ENCODE results near the gene GALNT2.
A peak's percentile ranks its signal among the peaks of the same experiment; 100 is the strongest.

The GALNT2 gene

DNA sequence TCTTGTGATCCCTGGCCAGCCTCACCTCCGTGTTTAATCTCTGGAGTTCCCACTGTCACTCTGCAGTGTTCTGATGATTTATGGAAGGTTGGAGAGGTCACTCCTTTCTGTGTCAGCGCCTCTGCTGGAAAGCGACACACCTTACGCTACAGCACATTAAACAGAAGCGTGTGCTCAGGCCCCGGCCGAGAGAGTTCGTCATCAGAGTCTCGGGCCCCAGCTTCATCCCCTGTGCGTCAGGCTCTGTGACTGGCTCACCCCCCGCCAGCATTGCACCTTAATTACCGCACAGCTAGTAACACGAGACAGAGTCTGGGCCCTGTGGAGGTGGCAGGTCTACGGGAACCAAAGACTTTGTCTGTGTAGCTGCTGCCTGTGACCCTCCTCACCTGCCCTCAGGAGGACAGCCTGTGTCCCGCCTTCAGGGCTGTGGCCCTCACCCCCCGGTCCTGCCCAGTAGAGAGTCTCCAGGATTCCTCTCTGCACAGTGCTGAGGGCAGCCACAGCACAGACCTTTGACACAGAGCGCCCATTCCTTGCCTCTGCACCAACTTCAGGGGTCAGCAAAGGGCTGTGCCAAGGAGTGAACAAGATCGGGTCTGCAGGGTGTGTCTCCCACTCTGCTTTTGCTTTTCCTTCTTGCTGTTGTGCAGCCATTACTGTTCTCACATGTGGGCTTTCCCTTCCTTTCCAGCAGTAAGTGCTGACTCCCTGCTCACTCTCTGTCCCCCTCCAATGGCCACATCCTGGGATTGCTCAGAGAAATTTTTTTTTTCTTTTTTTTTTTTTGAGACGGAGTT, 201.5 kb downstream of the GALNT2 start:
- DNase-seq: peak; percentile 79

DNA sequence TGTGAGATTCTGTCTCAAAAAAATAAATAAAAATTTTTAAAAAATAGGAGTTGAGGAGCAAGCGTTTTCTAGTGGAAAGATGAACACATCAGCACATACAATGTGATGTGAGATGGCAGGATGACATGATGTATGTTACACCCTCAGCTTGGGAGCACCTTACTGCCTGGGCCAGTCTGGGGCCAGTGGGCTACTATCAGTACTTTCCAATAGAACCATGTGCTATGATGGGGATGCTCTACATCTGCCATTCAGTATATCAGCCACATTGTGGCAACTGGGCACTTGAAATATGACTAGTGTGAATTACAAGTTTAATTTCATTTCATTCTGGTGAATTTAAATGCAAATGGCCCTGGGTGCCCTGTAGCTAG, 203.1 kb downstream of the GALNT2 start:
- DNase-seq: no peak

DNA sequence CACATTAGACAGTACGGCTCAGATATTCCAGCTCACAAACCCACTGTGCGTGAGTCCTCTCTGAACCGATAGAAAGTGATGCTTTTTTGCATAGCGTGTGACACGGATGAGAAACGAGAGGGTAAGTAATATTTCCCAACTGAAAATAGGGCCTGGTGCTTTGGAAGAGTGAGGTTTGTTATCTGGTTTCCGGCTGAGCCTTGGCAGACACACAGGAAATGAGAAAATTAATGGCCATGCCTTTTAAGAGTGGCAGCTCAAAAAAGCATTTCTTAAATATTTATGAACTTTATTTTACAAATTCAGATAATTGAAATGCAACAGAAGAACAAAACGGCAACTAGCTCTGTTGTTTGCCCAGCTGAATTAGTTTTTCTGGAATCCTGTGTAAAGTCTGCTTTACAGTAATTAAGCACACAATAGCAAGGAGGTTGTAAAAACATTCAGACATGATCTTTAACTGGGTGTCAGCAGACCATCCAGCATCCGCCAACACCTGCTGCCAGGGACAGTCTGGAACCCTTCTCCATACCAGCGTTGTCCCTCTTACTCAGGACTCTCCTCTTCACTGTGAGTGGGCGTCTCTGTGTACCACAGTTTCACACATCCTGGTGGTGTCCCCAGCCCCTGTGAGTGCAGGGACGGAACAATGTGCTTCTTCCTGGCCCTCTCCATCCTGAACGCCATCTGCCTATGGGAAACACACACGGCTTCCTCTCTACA, 203.7 kb downstream of the GALNT2 start:
- peak; percentile 7 for DNase-seq

DNA sequence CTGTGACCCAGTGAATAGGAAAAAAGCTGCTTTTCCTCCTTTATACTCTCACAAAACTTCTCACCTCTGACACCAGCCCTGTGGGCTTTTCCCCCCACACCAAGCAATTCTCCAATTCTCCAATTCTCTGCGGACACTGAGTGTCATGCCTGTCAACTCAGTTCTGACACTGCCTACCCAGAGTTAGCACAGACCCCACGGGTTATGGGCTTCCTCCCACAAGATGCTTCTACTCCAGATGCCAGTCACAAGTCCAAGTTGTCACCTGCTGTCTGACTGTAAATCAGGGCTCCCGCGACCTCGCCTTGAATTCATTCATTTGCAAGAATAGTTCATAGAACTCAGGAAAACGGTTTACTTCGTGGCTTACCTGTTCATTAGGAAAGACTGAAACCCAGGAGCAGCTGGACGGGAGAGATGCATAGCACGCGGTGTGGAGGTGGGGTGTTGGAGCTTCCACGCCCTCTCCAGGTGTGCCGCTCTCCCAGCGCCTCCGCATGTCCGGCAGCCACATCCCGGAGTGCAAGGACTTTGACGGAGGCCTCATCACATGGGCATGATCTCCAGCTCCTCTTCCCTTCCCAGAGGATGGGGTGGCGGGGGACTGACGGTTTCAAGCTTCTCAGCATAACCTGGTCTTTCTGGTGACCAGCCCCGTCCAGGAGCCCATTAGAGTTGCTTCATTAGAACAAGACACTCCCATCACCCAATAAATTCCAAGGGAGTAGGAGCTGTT, 204.4 kb downstream of the GALNT2 start:
- DNase-seq: no peak

DNA sequence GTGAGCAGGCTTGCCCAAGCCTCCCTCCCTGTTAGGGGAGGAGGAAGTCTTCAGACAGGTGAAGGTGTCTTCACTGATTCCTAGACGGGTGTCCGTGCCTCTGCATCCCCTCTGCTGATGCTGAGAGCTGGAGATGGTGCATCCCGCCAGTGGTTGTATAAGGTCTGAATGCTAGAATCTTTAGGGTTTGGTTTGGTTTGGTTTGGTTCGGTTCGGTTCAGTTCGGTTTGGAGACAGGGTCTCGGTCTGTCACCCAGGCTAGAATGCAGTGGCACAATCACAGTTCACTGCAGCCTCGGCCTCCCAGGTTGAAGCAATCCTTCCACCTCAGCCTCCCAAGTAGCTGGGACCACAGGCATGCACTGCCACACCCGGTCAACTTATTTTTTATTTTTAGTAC, 205.5 kb downstream of the GALNT2 start:
- no peak for DNase-seq

DNA sequence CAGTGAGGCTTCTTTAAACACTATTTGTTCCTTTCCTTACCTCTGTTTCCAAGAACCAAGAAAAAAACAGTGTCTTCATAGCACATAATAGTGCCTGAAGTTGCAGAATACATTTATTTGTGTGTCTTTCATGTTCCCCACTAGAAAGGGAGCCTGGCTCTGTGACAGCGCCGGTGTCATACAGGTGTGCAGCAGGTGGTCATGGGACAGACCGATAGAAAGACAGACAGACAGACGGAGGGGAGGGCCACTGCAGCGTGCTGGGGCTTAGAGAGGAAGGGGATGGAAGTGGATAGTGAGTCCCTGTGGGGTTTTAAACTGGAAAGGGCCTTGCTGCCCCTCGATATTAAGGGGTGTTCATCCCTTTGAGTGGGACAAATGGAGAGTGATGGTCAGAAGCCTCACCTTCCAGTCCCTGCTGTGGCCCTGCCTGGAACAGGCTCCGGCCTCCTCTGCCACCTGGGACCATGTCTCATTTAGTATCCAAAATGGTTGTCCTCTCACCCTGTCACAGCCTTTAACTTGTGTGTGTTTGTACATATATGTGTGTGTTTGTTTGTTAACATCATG, 206.2 kb downstream of the GALNT2 start:
- no peak for DNase-seq

DNA sequence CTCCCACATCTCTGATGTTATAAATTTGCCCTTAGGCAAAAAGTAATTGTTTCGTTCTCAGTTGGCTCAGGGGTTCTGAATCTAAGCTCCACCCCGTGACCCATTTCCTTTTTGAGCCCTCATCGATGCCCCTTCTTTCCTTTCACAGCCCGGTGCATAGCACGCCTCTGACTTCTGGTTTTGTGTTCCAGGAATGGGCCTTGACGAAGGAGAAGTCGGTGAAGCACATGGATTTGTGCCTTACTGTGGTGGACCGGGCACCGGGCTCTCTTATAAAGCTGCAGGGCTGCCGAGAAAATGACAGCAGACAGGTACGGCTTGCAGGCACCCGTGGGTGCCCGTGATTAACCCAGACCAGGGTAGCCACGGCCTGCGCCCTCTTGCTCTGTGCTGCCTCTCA, 207.2 kb downstream of the GALNT2 start:
- DNase-seq: no peak

DNA sequence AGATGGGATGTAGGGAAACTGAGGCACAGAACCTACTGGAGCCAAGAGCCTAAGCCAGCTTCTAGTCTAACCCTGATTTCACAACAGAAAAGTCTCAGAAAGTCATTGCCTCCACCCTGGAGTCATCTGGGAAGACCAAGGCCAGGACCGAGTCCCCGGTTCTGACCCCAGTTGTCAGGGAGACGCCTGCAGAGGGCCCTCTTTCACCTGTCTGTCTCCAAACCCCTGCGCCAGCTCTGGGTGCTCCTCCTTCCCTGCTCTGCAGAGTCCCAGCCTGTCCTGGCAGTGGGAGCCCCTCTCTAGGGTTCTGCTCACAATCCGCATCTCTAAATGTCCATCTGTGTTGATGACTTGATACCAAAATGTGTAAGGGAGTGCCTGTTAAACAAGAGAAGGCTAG, 209.4 kb downstream of the GALNT2 start:
- DNase-seq: no peak

DNA sequence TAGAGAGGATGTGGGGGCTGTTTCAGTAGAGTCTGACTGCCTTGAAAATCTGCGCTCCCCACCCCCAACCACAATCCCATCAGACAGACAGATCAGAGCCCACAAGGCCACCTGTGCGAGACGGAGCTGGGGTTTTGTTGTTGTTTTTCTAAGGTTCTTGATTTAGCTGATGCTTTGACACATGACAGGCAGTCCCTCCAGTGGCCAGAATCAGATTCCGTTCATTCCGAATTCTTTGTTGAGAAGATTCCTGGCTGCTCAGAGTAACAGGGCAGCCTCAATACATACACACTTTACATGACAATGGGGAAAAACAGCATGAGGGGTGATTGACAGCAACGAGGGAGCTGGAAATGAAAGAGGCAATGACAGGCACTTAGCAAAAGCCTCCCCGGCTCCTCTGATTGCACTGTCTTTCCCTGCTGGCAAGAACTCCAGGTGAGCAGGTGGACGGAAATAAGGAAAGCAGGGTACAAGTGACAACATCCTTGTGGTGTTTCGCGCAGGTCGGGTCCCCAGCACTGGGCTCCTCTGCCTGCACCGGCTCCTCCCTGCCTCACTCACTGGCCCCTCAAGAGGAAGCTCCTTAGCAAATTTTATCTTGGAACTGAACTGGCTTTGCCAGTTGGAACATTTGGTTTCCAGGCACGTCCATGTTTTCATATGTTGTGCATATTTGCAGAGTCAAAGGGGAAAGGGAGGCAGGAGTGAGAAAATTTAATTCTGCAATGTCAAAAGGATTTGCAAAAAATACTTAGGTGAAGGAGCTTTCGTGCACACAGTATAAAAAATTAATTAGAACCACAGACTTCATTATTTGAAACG, 210.4 kb downstream of the GALNT2 start:
- DNase-seq: no peak

DNA sequence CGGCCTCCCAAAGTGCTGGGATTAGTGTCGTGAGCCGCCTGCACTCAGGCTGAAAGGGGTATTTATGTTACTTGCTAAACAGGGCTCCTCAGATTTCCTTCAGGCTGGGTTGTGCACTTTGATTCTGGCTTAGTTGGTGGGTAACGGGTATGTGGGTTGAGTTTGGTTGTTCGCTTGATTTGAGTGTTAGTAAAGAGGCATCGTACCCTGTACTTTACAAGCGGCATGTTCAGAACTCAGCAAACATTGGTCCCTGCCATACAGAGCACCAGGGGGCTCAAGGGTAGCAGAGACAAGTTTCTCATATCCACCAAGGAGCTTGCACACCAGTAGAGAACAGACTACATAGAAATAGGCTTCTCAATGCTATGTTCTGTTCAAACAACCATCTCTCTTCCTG, 211.3 kb downstream of the GALNT2 start:
- no peak for DNase-seq

DNA sequence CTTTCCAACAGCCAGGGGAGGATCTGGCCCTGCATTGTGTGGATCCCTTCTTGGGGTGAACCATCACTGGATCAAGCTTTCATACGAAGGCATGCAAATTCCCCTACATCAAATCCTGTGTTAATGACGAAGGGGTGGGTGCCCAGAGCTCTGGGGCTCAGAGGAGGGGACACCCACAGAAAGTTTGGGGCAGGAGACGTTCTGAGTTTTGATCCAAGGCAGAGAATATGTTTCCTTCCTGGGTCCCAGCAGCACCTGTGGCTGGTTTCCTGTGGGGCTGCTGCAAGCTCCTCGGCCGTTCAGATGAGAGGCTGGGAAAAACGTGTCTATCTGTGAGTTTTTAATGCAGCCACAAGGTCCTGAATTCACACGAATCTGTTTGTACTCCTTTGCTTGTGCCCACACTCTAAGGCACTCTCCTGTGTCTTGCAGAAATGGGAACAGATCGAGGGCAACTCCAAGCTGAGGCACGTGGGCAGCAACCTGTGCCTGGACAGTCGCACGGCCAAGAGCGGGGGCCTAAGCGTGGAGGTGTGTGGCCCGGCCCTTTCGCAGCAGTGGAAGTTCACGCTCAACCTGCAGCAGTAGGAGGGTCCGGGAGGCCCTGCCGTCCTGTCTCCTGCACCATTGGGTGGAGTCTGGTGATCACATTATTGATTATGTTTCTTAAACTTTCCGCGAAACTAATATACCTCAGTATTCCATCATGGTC, 212.0 kb downstream of the GALNT2 start:
- DNase-seq: no peak

DNA sequence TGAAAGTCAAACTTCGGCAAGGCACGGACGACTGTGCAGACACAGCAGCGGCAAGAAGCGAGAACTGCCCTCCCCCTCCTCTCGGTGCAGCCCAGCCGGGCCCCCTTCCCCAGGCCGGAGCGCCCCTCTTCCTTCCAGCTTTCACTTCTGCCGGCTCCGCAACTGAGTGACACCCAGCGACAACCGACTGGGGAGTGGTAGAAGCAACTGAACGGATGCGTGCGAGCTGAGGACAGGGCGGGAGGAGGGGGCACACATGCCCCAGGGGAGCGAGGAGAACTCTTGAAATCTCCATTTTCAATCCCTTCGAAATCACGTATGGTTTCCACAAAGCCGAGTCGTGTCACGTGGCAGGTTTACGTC, 212.5 kb downstream of the GALNT2 start:
- DNase-seq: no peak

DNA sequence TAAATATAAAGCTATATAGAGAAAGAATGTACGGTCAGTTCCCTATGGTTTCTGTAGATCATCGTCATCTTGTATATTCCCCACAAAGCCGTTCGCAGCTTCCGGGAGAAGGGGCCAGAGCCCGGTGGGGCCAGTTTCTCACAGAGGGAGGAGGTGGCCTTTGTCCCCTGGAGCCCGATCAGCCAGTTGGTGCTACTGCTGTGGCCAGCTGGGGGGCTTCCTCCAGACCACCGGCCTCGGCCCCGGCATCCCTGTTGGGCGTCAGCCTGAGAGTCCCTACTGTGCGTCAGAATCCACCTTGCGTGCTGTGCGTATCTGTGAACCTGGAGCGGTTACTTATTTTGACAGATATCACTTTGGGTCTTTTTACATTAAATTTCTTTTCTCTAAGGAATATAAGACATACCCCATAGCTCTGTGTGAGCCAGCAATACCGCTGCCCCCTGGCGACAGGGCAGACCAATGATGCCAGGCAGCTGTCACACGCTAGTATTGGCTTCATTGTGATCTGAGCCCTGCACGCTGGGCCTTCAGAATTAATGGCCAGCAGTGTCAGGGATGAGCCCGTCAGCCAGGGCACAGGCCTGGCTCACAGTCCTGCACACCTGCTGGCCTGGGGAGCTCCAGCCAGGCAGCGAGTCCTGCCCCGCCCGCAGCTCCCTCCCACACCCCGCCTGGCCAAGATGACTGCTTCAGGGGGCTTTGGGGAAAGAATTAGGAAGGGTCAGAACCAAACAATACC, 213.2 kb downstream of the GALNT2 start:
- DNase-seq: no peak

DNA sequence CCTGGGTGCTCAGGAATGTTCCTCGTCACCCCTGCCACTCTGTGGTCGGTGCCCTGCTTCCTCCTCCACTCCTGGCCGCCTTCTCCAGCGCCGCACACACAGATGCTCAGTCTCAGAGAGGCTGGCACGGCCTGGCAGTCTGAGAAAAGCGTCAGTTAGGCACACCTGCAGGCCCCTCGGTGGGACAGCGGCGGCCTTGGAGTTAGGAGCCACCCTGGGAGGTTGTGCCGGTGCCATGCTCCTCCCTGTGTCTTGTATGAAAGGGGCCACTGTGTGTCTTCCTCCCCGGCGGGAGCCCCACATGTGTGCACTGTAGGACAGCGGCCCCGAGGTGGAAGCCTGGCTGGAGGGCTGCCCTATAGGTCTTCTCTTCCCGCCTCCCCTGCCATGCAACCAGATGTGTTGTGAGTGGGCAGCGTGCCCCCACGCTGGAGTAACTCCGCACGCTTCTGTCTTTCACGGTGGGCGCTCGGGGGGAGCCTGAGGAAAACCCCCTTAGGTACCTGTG, 213.9 kb downstream of the GALNT2 start:
- DNase-seq: no peak

DNA sequence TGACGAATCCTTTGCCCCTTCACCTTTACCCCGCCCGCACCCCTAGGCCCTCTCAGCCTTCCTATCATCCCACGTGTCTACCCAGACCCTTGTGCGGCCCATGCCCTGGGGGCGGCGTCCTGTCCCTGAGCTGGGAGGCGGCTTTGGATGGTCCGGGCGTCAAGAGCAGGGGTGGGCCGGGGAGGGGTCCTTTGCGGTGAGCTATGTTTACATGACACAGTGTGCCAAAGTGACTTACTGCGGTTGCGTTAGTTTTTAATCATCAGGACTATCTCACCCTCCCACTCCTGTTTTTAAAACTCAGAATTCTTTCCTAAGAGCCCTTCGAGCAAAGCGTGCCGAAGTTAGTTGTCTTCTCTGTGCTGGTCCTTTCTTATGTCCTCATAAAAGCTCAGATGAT, 214.5 kb downstream of the GALNT2 start:
- no peak for DNase-seq

DNA sequence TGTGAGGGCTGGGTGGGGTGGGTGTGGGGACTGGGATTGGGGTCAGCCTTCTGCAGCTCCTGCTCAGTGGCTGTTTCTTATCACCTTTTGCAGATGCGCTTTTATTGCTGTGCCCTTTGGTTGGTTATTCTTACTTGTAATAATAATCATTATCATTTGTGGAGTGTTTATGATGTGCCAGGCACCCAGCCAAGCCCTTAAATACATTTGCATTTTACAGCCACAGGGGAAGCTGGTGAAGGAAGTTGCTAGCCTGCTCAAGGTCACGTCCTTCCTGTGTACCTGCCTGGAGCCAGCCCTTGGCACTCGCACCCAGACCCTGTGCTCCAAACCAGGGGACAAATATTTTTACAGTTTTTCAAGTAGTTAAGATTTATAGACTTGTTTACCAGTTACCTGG, 215.1 kb downstream of the GALNT2 start:
- no peak for DNase-seq

DNA sequence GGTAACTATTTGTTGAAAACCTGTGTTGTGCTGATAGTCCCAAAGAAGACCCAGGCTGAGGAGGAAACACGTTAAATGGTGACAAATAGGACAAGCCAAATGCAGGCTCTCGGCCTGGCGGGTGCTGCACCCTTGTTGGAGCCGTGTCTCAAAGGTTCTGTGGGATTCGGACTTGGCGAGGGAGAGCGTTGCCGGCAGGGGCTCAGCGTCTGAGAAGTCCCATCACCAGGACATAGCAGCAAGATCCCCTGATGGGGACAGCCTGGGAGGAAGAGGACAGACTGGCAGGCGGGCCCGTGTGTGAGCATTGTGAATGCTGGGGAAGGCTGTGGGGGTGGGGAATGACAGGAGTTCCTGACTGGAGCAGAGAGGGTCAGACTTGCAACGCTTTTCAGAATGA, 216.6 kb downstream of the GALNT2 start:
- no peak for DNase-seq

DNA sequence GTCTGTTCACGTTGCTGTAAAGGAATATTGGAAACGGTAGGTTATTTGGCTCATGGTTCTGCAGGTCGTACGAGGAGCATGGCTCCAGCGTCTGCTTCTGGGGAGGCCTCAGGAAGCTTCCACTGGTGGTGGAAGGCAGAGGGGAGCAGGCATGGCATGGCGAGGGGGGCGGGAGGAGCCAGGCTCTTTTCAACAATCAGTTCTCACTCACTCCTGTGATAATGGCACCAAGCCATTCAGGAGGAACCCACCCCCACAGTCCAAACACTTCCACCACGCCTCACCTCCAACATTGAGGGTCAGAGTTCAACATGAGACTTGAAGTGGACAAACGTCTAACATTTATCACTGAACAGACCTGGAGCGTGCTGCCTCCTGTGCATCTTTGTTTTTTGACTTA, 217.9 kb downstream of the GALNT2 start:
- no peak for DNase-seq

DNA sequence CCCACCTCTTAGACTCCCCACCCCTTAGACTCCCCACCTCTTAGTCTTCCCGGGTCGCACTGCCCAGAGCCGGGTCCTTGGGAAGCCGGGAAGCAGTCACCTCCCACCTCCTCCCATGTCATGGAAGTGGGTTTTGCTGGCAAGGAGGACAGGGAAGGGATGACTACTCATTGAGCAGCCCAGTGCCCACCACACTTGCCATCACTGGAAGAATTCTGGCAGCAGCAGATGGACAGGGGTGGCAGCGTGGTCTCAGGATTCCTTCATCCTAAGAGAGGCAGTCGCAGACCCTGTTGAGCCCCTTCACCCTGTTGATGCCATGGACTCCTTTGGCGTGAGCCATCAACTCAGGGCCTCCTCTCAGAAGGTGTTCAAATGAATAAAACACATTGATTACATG, 218.3 kb downstream of the GALNT2 start:
- no peak for DNase-seq

DNA sequence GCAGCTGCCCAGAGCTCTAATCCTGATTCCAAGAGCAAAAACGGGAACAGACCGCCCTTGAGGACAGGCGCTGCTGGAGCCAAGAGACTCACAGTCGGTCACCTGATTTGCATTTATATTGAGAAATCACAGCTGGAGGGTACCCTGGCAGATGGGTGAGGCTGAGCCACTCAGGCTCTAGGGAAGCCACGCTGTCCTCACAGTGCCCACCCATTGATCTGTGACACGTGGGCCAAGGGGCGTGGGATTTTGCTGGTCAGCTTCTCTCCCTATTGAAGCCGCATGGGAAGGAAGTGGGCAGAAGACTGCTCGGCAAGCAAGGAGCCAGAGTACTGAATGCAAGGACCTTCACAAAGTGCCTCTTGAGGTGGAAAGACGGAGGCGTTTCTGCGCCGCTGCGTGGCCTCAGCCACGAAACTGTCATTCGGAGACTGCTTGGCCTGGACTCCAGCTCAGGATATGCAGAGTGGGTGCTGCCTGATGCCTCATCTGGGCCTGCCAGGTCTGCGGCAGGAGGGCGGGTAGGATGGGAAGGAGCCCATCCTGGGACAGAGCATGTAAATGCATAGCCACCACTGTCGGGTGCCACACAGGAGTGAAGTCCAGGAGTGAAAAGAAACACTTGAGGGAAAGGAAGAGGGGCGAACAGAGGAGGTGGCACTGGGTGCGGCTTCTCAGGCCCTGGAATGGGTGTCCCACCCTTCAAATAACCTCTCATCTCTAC, 219.3 kb downstream of the GALNT2 start:
- DNase-seq: no peak

DNA sequence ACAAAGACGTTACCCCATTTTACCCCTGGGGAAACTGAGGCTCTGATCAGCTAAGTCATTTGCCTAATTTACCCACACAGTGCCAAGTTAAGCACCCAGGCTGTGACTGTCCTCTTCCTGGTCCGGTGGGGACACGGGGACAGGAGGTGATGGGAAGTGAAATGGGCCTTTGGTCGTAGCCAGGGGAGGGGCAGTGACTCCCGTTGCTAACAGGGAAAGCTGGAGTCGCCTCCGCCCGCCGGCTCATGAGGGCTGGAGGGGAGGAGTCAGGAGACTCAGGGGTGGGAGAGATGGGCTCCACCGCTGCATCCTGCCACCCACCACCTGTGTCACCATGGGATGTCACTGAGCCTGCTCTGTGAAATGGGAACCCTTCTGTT, 219.8 kb downstream of the GALNT2 start:
- DNase-seq: no peak
